Vagina (tissue), 2 donors: Measurements from ENCODE around the gene APAF1. TPM values are rescaled to one million over a fixed set of nuclear protein-coding genes. Genes with fewer than 3 reads are reported as not detected.

Source experiments
- DNase-seq, 2 donors: peaks; one replicate each; pipeline ENCODE4 v3.0.0-alpha.2; 2017; ENCODE audit errors: extremely low spot score in 2 of 2
- H3K27ac ChIP-seq: fragments of 200-600 bp; sonication (generic); one replicate; pipeline ENCODE4 v1.5.1; 2019
- H3K27me3 ChIP-seq: fragments of 200-600 bp; sonication (generic); one replicate; pipeline ENCODE4 v1.5.1; 2019
- H3K36me3 ChIP-seq, 2 donors: fragments of 200-600 bp; sonication (generic); one replicate each; pipeline ENCODE4 v1.5.1; 2017 to 2019
- H3K4me1 ChIP-seq: fragments of 200-600 bp; sonication (generic); one replicate; pipeline ENCODE4 v1.5.1; 2019
- H3K4me3 ChIP-seq, 2 donors: fragments of 200-600 bp; sonication (generic); 1 replicate in 1 of 2; 2 replicates in 1 of 2; pipeline ENCODE4 v1.5.1; 2016 to 2019
- H3K9me3 ChIP-seq: fragments of 200-600 bp; sonication (generic); one replicate; pipeline ENCODE4 v1.5.1; 2019
- CTCF ChIP-seq, 3 experiments: fragments of 450-650 bp in 2 of 3; fragments of 200-600 bp in 1 of 3; sonication (generic) in 1 of 3; IDR thresholded peaks; one replicate each; pipeline ENCODE4 v1.5.1; 2017 to 2019; ENCODE audit warnings: antibody characterized with exemption in 3 of 3, mild to moderate bottlenecking in 2 of 3, moderate library complexity in 2 of 3
- POLR2A ChIP-seq, 2 donors: fragments of 450-650 bp; IDR thresholded peaks; one replicate each; pipeline ENCODE4 v1.6.1; 2017; ENCODE audit warnings: antibody characterized with exemption in 2 of 2, mild to moderate bottlenecking in 2 of 2, moderate library complexity in 2 of 2
- POLR2AphosphoS5 ChIP-seq, 2 donors: sonication (generic); formaldehyde crosslinking; IDR thresholded peaks; one replicate each; pipeline ENCODE4 v1.9.0; 2017; ENCODE audit warnings: antibody characterized with exemption in 2 of 2, mild to moderate bottlenecking in 2 of 2, low read depth in 1 of 2; ENCODE audit not compliant: insufficient read depth in 1 of 2
- intact Hi-C: fragments of 100-400 bp; cut with DNase I; formaldehyde crosslinking; loops from one replicate; pipeline ENCODE4 v1.15.1; 2023
- total RNA-seq: library from RNA; depleted of rRNA; stranded (reverse); fragments of >200 nt; gene quantifications from one replicate; pipeline ENCODE4 v1.2.3, GENCODE V29; 2016

The APAF1 gene
- total RNA-seq, 1 donor from 2014 or later, result 12.8 TPM

GRCh38 chr12:98678946-98679610, 34.0 kb downstream of the APAF1 start:
- Histone ChIP-seq H3K4me3 (no peak overlapping the region), H3K4me1 (no peaks in the 10 kb centered on the region), H3K27ac (no peak overlapping the region), H3K9me3 (no peaks in the 10 kb centered on the region), H3K36me3 (peaks cover 0 to 55% of the 10 kb centered on the region in 2 donors), H3K27me3 (no peaks in the 10 kb centered on the region)
- TF ChIP-seq POLR2AphosphoS5 (IDR thresholded peaks at IDR 0.05; ENCODE audit: insufficient read depth in 1 of 2, low read depth in 1 of 2), result no peak
- TF ChIP-seq CTCF (IDR thresholded peaks at IDR 0.05), result no peak
- TF ChIP-seq POLR2A (IDR thresholded peaks at IDR 0.05), result no peak
- no peak for DNase-seq
- intact Hi-C loops, result no loop called here

- TF ChIP-seq POLR2A (IDR thresholded peaks at IDR 0.05) (no peak), POLR2AphosphoS5 (IDR thresholded peaks at IDR 0.05; ENCODE audit: insufficient read depth in 1 of 2, low read depth in 1 of 2) (no peak), CTCF (IDR thresholded peaks at IDR 0.05) (no peak)
- Histone ChIP-seq H3K4me3 (no peak overlapping the region), H3K27me3 (no peaks in the 10 kb centered on the region), H3K4me1 (no peaks in the 10 kb centered on the region), H3K36me3 (peaks cover 0 to 55% of the 10 kb centered on the region in 2 donors), H3K27ac (no peak overlapping the region), H3K9me3 (no peaks in the 10 kb centered on the region)
- no peak for DNase-seq
- intact Hi-C loops, result no loop called here
Measured at GRCh38 chr12:98679611-98680005, 34.5 kb downstream of the APAF1 start.

GRCh38 chr12:98684199-98684598, 39.1 kb downstream of the APAF1 start:
- Histone ChIP-seq H3K9me3 (no peaks in the 10 kb centered on the region), H3K4me3 (no peak overlapping the region), H3K4me1 (no peaks in the 10 kb centered on the region), H3K36me3 (peaks cover 5 to 62% of the 10 kb centered on the region in 2 donors), H3K27ac (no peak overlapping the region), H3K27me3 (no peaks in the 10 kb centered on the region)
- intact Hi-C loops, result no loop called here
- DNase-seq, result no peak
- TF ChIP-seq CTCF (IDR thresholded peaks at IDR 0.05), result no peak
- TF ChIP-seq POLR2A (IDR thresholded peaks at IDR 0.05), result no peak
- TF ChIP-seq POLR2AphosphoS5 (IDR thresholded peaks at IDR 0.05; ENCODE audit: insufficient read depth in 1 of 2, low read depth in 1 of 2), result no peak

- TF ChIP-seq POLR2AphosphoS5 (IDR thresholded peaks at IDR 0.05; ENCODE audit: insufficient read depth in 1 of 2, low read depth in 1 of 2), result no peak
- no peak for TF ChIP-seq POLR2A (IDR thresholded peaks at IDR 0.05)
- TF ChIP-seq CTCF (IDR thresholded peaks at IDR 0.05), result no peak
- no peaks in the 10 kb centered on the region for H3K27me3 ChIP-seq
- H3K36me3 ChIP-seq, result peaks cover 5 to 55% of the 10 kb centered on the region in 2 donors
- no peak overlapping the region for H3K27ac ChIP-seq
- no peaks in the 10 kb centered on the region for H3K4me1 ChIP-seq
- no peak for DNase-seq
- H3K9me3 ChIP-seq, result no peaks in the 10 kb centered on the region
- H3K4me3 ChIP-seq, result no peak overlapping the region
- intact Hi-C loops, result no loop called here
Measured at GRCh38 chr12:98686603-98687002, 41.5 kb downstream of the APAF1 start.

- Histone ChIP-seq H3K9me3 (no peaks in the 10 kb centered on the region), H3K4me3 (no peak overlapping the region), H3K27ac (no peak overlapping the region), H3K36me3 (peaks cover 5 to 37% of the 10 kb centered on the region in 2 donors), H3K27me3 (no peaks in the 10 kb centered on the region), H3K4me1 (no peaks in the 10 kb centered on the region)
- intact Hi-C loops, result no loop called here
- no peak for DNase-seq
- no peak for TF ChIP-seq POLR2A (IDR thresholded peaks at IDR 0.05)
- no peak for TF ChIP-seq CTCF (IDR thresholded peaks at IDR 0.05)
- no peak for TF ChIP-seq POLR2AphosphoS5 (IDR thresholded peaks at IDR 0.05; ENCODE audit: insufficient read depth in 1 of 2, low read depth in 1 of 2)
Measured at GRCh38 chr12:98691351-98691750, 46.3 kb downstream of the APAF1 start.
